Astrocyte (in vitro differentiated cells and primary cell): ENCODE measurements around the gene SLC8A3. TPM values are rescaled to one million over a fixed set of nuclear protein-coding genes. Genes with fewer than 3 reads are reported as not detected.

Experiments
- DNase-seq: peaks from one replicate; pipeline ENCODE4 v3.0.0-alpha.2; 2010; ENCODE audit warnings: low read depth
- FAIRE-seq: peaks from 2 replicates; lab custom pipeline; 2011; peaks lifted over from hg19 to GRCh38; lab: Jason Lieb, UNC
- H2AFZ ChIP-seq: 2 replicates; pipeline ENCODE4 v1.6.0; 2012; ENCODE audit warnings: low read depth, low read length, inconsistent platforms
- H3K27ac ChIP-seq: 2 replicates; pipeline ENCODE4 v1.5.1; 2011; ENCODE audit warnings: low read depth, low read length, inconsistent platforms
- H3K27me3 ChIP-seq: 2 replicates; pipeline ENCODE4 v1.6.0; 2011; ENCODE audit warnings: low read length, inconsistent platforms; ENCODE audit not compliant: insufficient read depth
- H3K36me3 ChIP-seq: 2 replicates; pipeline ENCODE4 v1.5.1; 2011; ENCODE audit warnings: low read length, inconsistent platforms; ENCODE audit not compliant: insufficient read depth
- H3K4me1 ChIP-seq: 2 replicates; pipeline ENCODE4 v1.5.1; 2011; ENCODE audit warnings: low read length, inconsistent platforms; ENCODE audit not compliant: insufficient read depth
- H3K4me2 ChIP-seq: 2 replicates; pipeline ENCODE4 v1.6.0; 2012; ENCODE audit warnings: low read length, inconsistent platforms
- H3K4me3 ChIP-seq: 2 replicates; pipeline ENCODE4 v1.5.1; 2011; ENCODE audit warnings: low read depth, mild to moderate bottlenecking, low read length, inconsistent platforms; ENCODE audit not compliant: insufficient read depth
- H3K79me2 ChIP-seq: 2 replicates; pipeline ENCODE4 v1.6.0; 2012; ENCODE audit warnings: mild to moderate bottlenecking, low read length, inconsistent platforms; ENCODE audit not compliant: insufficient read depth
- H3K9ac ChIP-seq: 2 replicates; pipeline ENCODE4 v1.6.0; 2012; ENCODE audit warnings: mild to moderate bottlenecking, low read length, inconsistent platforms
- H3K9me3 ChIP-seq: 2 replicates; pipeline ENCODE4 v1.5.1; 2012; ENCODE audit warnings: low read depth, mild to moderate bottlenecking, low read length, inconsistent platforms; ENCODE audit not compliant: insufficient read depth
- H4K20me1 ChIP-seq: 2 replicates; pipeline ENCODE4 v1.6.0; 2012; ENCODE audit warnings: low read length, inconsistent platforms; ENCODE audit not compliant: insufficient read depth
- H3K27ac Mint-ChIP-seq: one replicate; pipeline ENCODE4 v1.8.0; 2021; ENCODE audit warnings: mild to moderate bottlenecking, mixed read lengths; ENCODE audit not compliant: unreplicated experiment
- H3K27me3 Mint-ChIP-seq: one replicate; pipeline ENCODE4 v1.8.0; 2021; ENCODE audit warnings: low read depth, mixed read lengths; ENCODE audit not compliant: unreplicated experiment
- H3K36me3 Mint-ChIP-seq: one replicate; pipeline ENCODE4 v1.8.0; 2021; ENCODE audit warnings: low read depth, mixed read lengths; ENCODE audit not compliant: unreplicated experiment
- H3K4me1 Mint-ChIP-seq: one replicate; pipeline ENCODE4 v1.8.0; 2021; ENCODE audit warnings: low read depth, mixed read lengths; ENCODE audit not compliant: unreplicated experiment
- H3K4me3 Mint-ChIP-seq: one replicate; pipeline ENCODE4 v1.8.0; 2021; ENCODE audit warnings: mild to moderate bottlenecking, moderate library complexity, mixed read lengths; ENCODE audit not compliant: unreplicated experiment
- H3K9me3 Mint-ChIP-seq: one replicate; pipeline ENCODE4 v1.8.0; 2021; ENCODE audit warnings: mild to moderate bottlenecking, mixed read lengths; ENCODE audit not compliant: unreplicated experiment
- EZH2 ChIP-seq: IDR thresholded peaks from 2 replicates; pipeline ENCODE4 v1.6.1; 2012; ENCODE audit warnings: mild to moderate bottlenecking, low read length, inconsistent platforms; ENCODE audit not compliant: insufficient read depth
- total RNA-seq: library from RNA; stranded (reverse); gene quantifications from 2 replicates; pipeline ENCODE4 v1.2.1, GENCODE V29; 2021
- TF ChIP-seq, protein P1 (sequence below): IDR thresholded peaks from 2 replicates; pipeline ENCODE4 v1.5.1; 2011; ENCODE audit warnings: low read depth, mild to moderate bottlenecking, inconsistent platforms, low read length, moderate library complexity; ENCODE audit not compliant: insufficient read depth

Gene SLC8A3
- total RNA-seq, 1 donor from 2014 or later, result 0.45 TPM

DNA sequence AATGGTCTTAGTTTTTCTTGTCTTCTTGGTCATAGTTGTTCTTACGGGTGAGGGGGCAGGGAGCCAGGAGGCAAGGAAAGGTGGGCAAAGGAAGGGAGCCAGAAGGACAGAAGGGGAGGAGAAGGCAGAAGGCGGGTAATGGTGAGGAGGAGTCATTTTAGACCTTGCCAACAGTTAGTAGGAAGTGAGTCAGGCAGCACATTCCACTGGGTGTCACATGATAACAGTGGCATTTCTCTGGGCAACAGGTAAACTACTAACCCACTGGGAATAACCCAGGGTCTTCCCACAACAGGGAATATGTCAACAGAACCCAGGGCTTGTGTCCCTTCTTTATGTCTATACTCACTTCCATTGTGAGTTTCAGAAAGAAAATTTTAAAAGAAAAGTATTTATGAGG, 127.6 kb downstream of the SLC8A3 start:
- Mint-ChIP-seq H3K27me3 (peaks cover 40% of the 10 kb centered on the region), H3K9me3 (no peaks in the 10 kb centered on the region), H3K4me1 (peaks cover 6% of the 10 kb centered on the region), H3K27ac (no peak overlapping the region), H3K36me3 (no peaks in the 10 kb centered on the region), H3K4me3 (no peak overlapping the region)
- H3K9ac ChIP-seq, result no peak overlapping the region
- no peak overlapping the region for H2AFZ ChIP-seq
- H3K9me3 ChIP-seq, result no peaks in the 10 kb centered on the region
- H3K4me3 ChIP-seq, result no peak overlapping the region
- H3K36me3 ChIP-seq, result no peaks in the 10 kb centered on the region
- no peaks in the 10 kb centered on the region for H3K4me1 ChIP-seq
- FAIRE-seq (no peak), DNase-seq (no peak)
- H4K20me1 ChIP-seq, result no peaks in the 10 kb centered on the region
- no peak overlapping the region for H3K27ac ChIP-seq
- no peak for TF ChIP-seq EZH2
- TF ChIP-seq, protein P1, sequence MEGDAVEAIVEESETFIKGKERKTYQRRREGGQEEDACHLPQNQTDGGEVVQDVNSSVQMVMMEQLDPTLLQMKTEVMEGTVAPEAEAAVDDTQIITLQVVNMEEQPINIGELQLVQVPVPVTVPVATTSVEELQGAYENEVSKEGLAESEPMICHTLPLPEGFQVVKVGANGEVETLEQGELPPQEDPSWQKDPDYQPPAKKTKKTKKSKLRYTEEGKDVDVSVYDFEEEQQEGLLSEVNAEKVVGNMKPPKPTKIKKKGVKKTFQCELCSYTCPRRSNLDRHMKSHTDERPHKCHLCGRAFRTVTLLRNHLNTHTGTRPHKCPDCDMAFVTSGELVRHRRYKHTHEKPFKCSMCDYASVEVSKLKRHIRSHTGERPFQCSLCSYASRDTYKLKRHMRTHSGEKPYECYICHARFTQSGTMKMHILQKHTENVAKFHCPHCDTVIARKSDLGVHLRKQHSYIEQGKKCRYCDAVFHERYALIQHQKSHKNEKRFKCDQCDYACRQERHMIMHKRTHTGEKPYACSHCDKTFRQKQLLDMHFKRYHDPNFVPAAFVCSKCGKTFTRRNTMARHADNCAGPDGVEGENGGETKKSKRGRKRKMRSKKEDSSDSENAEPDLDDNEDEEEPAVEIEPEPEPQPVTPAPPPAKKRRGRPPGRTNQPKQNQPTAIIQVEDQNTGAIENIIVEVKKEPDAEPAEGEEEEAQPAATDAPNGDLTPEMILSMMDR, result no peak
- peaks cover 3% of the 10 kb centered on the region for H3K27me3 ChIP-seq
- H3K4me2 ChIP-seq, result no peak overlapping the region
- H3K79me2 ChIP-seq, result no peaks in the 10 kb centered on the region

DNA sequence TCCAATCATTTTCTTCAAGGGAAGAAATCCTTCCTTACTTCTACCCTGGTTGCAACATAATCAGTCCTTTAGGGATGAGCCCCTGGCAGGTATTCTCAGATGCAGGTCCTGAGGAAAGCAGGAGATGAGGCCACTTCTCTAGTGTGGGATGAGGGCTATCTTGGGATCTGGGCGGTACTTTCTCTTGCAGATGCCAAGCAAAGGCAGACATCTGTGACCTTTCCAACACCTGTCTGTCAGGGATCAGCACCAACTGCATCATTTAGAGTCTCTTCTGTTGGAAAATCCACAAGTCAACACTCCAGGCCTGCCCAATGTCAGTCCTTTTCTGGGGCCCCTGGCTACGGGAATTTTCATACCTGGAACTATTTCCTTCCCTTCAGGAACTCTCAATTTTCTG, 129.2 kb downstream of the SLC8A3 start:
- DNase-seq (no peak), FAIRE-seq (no peak)
- Mint-ChIP-seq H3K36me3 (no peaks in the 10 kb centered on the region), H3K4me1 (peaks cover 6% of the 10 kb centered on the region), H3K27me3 (peaks cover 37% of the 10 kb centered on the region), H3K4me3 (no peak overlapping the region), H3K27ac (no peak overlapping the region), H3K9me3 (no peaks in the 10 kb centered on the region)
- no peaks in the 10 kb centered on the region for H4K20me1 ChIP-seq
- H3K36me3 ChIP-seq, result no peaks in the 10 kb centered on the region
- no peaks in the 10 kb centered on the region for H3K9me3 ChIP-seq
- H3K9ac ChIP-seq, result no peak overlapping the region
- H3K79me2 ChIP-seq, result no peaks in the 10 kb centered on the region
- H3K4me2 ChIP-seq, result no peak overlapping the region
- no peaks in the 10 kb centered on the region for H3K4me1 ChIP-seq
- no peak overlapping the region for H3K27ac ChIP-seq
- H2AFZ ChIP-seq, result no peak overlapping the region
- H3K4me3 ChIP-seq, result no peak overlapping the region
- peaks cover 3% of the 10 kb centered on the region for H3K27me3 ChIP-seq
- TF ChIP-seq EZH2, result no peak
- TF ChIP-seq, protein P1, result no peak

DNA sequence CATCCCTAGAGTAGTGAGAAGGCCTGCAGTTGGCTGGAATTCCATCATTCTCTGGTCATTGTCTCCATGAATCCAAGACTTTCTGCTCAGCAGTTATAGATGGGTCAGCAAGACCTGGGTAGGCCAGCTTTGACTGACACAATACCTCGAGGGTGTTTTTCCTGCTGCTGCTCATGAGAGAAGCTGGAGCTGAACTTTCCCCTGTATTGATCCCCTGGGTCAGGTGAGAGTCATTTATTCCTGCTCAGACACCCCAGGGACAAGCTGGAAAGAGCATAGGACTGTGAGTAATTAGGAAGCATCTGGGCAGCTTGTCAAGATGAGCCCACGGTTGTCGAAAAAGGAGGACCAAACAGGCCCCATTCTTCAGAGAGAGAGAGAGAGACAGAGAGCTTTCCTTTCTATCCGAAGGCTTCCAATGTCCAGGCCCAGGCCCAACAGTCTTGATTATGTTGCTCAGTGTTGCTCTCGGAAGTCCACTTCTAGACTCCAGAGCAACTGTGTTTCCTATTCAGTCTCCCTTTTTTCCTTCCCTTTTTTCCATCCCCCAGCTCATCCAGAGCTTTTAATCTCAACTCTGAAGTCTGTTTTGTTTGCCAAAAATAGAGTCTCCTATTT, 131.1 kb downstream of the SLC8A3 start:
- Histone ChIP-seq H3K9ac (no peak overlapping the region), H3K79me2 (no peaks in the 10 kb centered on the region), H3K27ac (no peak overlapping the region), H3K4me1 (no peaks in the 10 kb centered on the region), H3K4me3 (no peak overlapping the region), H3K4me2 (no peak overlapping the region), H3K27me3 (no peaks in the 10 kb centered on the region), H2AFZ (no peak overlapping the region), H3K9me3 (no peaks in the 10 kb centered on the region), H3K36me3 (no peaks in the 10 kb centered on the region), H4K20me1 (no peaks in the 10 kb centered on the region)
- Mint-ChIP-seq H3K27ac (no peak overlapping the region), H3K4me3 (no peak overlapping the region), H3K36me3 (no peaks in the 10 kb centered on the region), H3K9me3 (no peaks in the 10 kb centered on the region), H3K27me3 (peaks cover 26% of the 10 kb centered on the region), H3K4me1 (peaks cover 6% of the 10 kb centered on the region)
- DNase-seq, result no peak
- no peak for FAIRE-seq
- no peak for TF ChIP-seq EZH2
- TF ChIP-seq, protein P1, result no peak
